ENCODE data around the gene FOXL2NB.
"Not testable (repeated sequence)": the region's sequence is repeated elsewhere in the genome, so short reads cannot be mapped to it uniquely, and the experiment has no call there.

DNA sequence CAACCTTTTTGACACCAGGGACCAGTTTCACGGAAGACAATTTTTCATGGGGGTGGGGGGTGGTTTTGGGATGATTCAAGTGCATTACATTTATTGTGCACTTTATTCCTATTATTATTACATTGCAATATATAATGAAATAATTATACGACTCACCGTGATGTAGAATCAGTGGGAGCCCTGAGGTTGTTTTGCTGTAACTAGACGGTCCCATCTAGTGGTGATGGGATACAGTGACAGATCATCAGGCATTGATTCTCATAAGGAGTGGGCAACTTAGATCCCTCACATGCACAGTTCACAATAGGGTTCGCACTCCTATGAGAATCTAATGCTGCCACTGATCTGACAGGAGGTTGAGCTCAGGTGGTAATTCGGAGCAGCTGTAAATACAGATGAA, 24.6 kb upstream of the FOXL2NB start:
- TF ChIP-seq, protein P1, sequence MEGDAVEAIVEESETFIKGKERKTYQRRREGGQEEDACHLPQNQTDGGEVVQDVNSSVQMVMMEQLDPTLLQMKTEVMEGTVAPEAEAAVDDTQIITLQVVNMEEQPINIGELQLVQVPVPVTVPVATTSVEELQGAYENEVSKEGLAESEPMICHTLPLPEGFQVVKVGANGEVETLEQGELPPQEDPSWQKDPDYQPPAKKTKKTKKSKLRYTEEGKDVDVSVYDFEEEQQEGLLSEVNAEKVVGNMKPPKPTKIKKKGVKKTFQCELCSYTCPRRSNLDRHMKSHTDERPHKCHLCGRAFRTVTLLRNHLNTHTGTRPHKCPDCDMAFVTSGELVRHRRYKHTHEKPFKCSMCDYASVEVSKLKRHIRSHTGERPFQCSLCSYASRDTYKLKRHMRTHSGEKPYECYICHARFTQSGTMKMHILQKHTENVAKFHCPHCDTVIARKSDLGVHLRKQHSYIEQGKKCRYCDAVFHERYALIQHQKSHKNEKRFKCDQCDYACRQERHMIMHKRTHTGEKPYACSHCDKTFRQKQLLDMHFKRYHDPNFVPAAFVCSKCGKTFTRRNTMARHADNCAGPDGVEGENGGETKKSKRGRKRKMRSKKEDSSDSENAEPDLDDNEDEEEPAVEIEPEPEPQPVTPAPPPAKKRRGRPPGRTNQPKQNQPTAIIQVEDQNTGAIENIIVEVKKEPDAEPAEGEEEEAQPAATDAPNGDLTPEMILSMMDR (IDR thresholded peaks at IDR 0.05) = not testable (repeated sequence)
- TF ChIP-seq POLR2A (IDR thresholded peaks at IDR 0.05) = not testable (repeated sequence)

Measured in uterus (tissue), 2 donors.